Adrenal gland (tissue), 12 donors: ENCODE measurements around the gene PPP2R3B. TPM values are rescaled to one million over a fixed set of nuclear protein-coding genes. Genes with fewer than 3 reads are reported as not detected.

Experiments
- DNase-seq, 7 donors: peaks; one replicate each; pipeline ENCODE4 v3.0.0-alpha.2; 2019 to 2020
- H3K27ac ChIP-seq, 5 donors: fragments of 200-600 bp; sonication (generic) in 4 of 5; 1 replicate in 3 of 5; 2 replicates in 2 of 5; pipeline versions ENCODE4 v1.5.1 to v1.8.0; 2016 to 2020; ENCODE audit warnings: mild to moderate bottlenecking in 1 of 5
- H3K27me3 ChIP-seq: fragments of 200-600 bp; 2 replicates; pipeline ENCODE4 v1.8.0; 2021
- H3K36me3 ChIP-seq, 2 donors: fragments of 200-600 bp; replicated peaks in 1 of 2; 1 replicate in 1 of 2; 2 replicates in 1 of 2; pipeline versions ENCODE4 v1.5.1 to v1.8.0; 2018 to 2022
- H3K4me1 ChIP-seq, 2 donors: fragments of 200-600 bp; replicated peaks in 1 of 2; 1 replicate in 1 of 2; 2 replicates in 1 of 2; pipeline versions ENCODE4 v1.5.1 to v1.8.0; 2018 to 2021
- H3K4me3 ChIP-seq, 4 donors: fragments of 200-600 bp; sonication (generic) in 3 of 4; one replicate each; pipeline ENCODE4 v1.5.1; 2016 to 2018
- H3K9me3 ChIP-seq, 3 donors: fragments of 200-600 bp; sonication (generic) in 1 of 3; replicated peaks in 1 of 3; 1 replicate in 2 of 3; 2 replicates in 1 of 3; pipeline versions ENCODE4 v1.5.1 to v1.8.0; 2016 to 2021
- POLR2A ChIP-seq, 2 donors: fragments of 450-650 bp; IDR thresholded peaks; one replicate each; pipeline ENCODE4 v1.6.1; 2017; ENCODE audit warnings: antibody characterized with exemption in 2 of 2, mild to moderate bottlenecking in 2 of 2, moderate library complexity in 1 of 2
- WGBS, 4 donors: extraction: QIAGEN DNeasy Blood & Tissue Kit in 2 of 4; methylation state at CpG; one replicate each; pipeline versions ENCODE4 v1.1.5 to v1.1.7; 2013 to 2017; 5-methylcytosine and 5-hydroxymethylcytosine counted together
- intact Hi-C, 2 donors: fragments of 100-400 bp; cut with DNase I; formaldehyde crosslinking; loops; one replicate each; pipeline versions ENCODE4 v1.14.1 to v1.15.0; 2022 to 2023
- polyA plus RNA-seq, 3 donors: library from polyadenylated mRNA; stranded (reverse); fragments of 200-250 nt in 2 of 3; fragments of 350-450 nt in 1 of 3; fragmentation: Illumina TruSeq in 1 of 3; extraction: RNeasy Lipid Tissue Mini Kit (QIAGEN cat#74804) in 1 of 3; gene quantifications; one replicate each; pipeline ENCODE4 v1.2.3, GENCODE V29; 2013 to 2014
- total RNA-seq, 9 donors: library from RNA; depleted of rRNA in 4 of 9; stranded (reverse); fragments of >200 nt in 4 of 9; fragments of 120-200 nt in 1 of 9; fragmentation: NEBNext Ultra II Directional in 1 of 9; extraction: Animal tissue kit (Norgen Biotek cat#: 25700) in 1 of 9; gene quantifications; one replicate each; pipeline versions ENCODE4 v1.1.0 to v1.2.4, GENCODE V29; 2013 to 2023
- TF ChIP-seq, protein P1 (sequence below), 6 experiments: fragments of 450-650 bp in 4 of 6; fragments of 200-600 bp in 2 of 6; sonication (generic) in 1 of 6; IDR thresholded peaks; 1 replicate in 5 of 6; 2 replicates in 1 of 6; pipeline versions ENCODE4 v1.5.1 to v1.8.0; 2016 to 2021; ENCODE audit warnings: antibody characterized with exemption in 6 of 6, mild to moderate bottlenecking in 2 of 6, moderate library complexity in 1 of 6
- donor health status: healthy with polysubstance abuse.
- donor health status: Bipolar disorder and iron deficiency.
- donor health status: DM: yes; HTN: yes; CAD: no.
- donor health status: DM: no; HTN: no; CAD: no.
- donor health status: DM: no; HTN: no; CAD: no.
- donor health status: DM: yes; HTN: yes; CAD: no.

Gene PPP2R3B
- total and polyA plus RNA-seq, 12 donors = 2.1 to 112 (median 14.2) TPM

GRCh38 chrX:345020-345925 lies 41.4 kb downstream of the PPP2R3B start:
- TF ChIP-seq POLR2A (IDR thresholded peaks at IDR 0.05) = no peak
- TF ChIP-seq, protein P1, sequence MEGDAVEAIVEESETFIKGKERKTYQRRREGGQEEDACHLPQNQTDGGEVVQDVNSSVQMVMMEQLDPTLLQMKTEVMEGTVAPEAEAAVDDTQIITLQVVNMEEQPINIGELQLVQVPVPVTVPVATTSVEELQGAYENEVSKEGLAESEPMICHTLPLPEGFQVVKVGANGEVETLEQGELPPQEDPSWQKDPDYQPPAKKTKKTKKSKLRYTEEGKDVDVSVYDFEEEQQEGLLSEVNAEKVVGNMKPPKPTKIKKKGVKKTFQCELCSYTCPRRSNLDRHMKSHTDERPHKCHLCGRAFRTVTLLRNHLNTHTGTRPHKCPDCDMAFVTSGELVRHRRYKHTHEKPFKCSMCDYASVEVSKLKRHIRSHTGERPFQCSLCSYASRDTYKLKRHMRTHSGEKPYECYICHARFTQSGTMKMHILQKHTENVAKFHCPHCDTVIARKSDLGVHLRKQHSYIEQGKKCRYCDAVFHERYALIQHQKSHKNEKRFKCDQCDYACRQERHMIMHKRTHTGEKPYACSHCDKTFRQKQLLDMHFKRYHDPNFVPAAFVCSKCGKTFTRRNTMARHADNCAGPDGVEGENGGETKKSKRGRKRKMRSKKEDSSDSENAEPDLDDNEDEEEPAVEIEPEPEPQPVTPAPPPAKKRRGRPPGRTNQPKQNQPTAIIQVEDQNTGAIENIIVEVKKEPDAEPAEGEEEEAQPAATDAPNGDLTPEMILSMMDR (IDR thresholded peaks at IDR 0.05) = no peak
- no peaks in the 10 kb centered on the region for H3K27me3 ChIP-seq
- H3K36me3 ChIP-seq = no peaks in the 10 kb centered on the region
- 91 to 97% (median 96%) methylated on average over 17 to 63 of the region's 63 CpGs for WGBS, 4 donors
- no peak overlapping the region for H3K4me3 ChIP-seq
- H3K9me3 ChIP-seq = no peaks in the 10 kb centered on the region
- peak in 2 of 7 donors; percentile 5 to 11 for DNase-seq
- H3K4me1 ChIP-seq = peaks cover 3 to 11% of the 10 kb centered on the region in 2 donors
- no peak overlapping the region for H3K27ac ChIP-seq
- intact Hi-C loops = no loop called here

DNA sequence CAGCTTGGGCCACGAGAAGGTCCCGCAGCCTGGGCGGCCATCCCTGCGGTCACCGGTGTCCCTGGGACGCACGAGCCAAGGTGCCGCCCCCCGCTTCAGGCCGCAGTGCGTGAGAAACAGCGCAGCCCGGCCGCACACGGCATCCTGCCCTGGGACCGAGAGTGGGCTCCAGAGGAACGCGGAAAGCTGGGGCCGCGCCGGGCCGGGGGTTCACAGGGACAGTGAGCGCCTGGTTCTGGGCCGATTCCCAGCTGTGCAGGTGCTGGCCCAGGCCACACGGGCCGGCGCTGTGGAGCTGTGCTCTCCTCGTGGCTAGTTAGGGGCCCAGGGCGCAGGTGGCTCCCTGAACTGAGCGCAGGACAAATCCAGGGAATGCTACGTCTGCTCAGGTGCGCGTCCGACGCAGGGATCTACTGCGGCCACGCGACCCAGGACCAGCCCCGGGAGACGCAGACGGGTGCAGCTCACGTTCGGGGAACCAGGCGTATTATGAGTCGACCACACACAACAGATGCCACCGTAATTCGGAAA lies 42.3 kb downstream of the PPP2R3B start:
- Histone ChIP-seq H3K27me3 (no peaks in the 10 kb centered on the region), H3K4me3 (no peak overlapping the region), H3K9me3 (no peaks in the 10 kb centered on the region), H3K36me3 (no peaks in the 10 kb centered on the region), H3K4me1 (peaks cover 3 to 10% of the 10 kb centered on the region in 2 donors), H3K27ac (no peak overlapping the region)
- WGBS, 4 donors = 98% methylated on average over 17 to 47 of the region's 47 CpGs
- intact Hi-C loops = no loop called here
- DNase-seq = peak in 2 of 7 donors; percentile 7 to 8
- no peak for TF ChIP-seq POLR2A (IDR thresholded peaks at IDR 0.05)
- TF ChIP-seq, protein P1 (IDR thresholded peaks at IDR 0.05) = no peak

GRCh38 chrX:341541-342101 lies 45.1 kb downstream of the PPP2R3B start:
- Histone ChIP-seq H3K36me3 (no peaks in the 10 kb centered on the region), H3K4me3 (no peak overlapping the region), H3K9me3 (no peaks in the 10 kb centered on the region), H3K27me3 (no peaks in the 10 kb centered on the region), H3K27ac (no peak overlapping the region), H3K4me1 (no peaks in the 10 kb centered on the region)
- TF ChIP-seq POLR2A (IDR thresholded peaks at IDR 0.05) = no peak
- TF ChIP-seq, protein P1 (IDR thresholded peaks at IDR 0.05) = no peak
- DNase-seq = peak in 2 of 7 donors; percentile 4 to 5
- intact Hi-C loops = no loop called here
- 95 to 98% (median 95%) methylated on average over 21 to 36 of the region's 36 CpGs for WGBS, 4 donors

GRCh38 chrX:340641-341423 lies 45.9 kb downstream of the PPP2R3B start:
- TF ChIP-seq, protein P1 (IDR thresholded peaks at IDR 0.05) = no peak
- TF ChIP-seq POLR2A (IDR thresholded peaks at IDR 0.05) = no peak
- Histone ChIP-seq H3K36me3 (no peaks in the 10 kb centered on the region), H3K27me3 (no peaks in the 10 kb centered on the region), H3K9me3 (no peaks in the 10 kb centered on the region), H3K4me1 (no peaks in the 10 kb centered on the region), H3K27ac (no peak overlapping the region), H3K4me3 (no peak overlapping the region)
- WGBS, 4 donors = 93 to 98% (median 95%) methylated on average over 21 to 51 of the region's 52 CpGs
- no peak for DNase-seq
- intact Hi-C loops = no loop called here
